K562 (cell line): Measurements from ENCODE around the gene FAM193A. TPM values are rescaled to one million over a fixed set of nuclear protein-coding genes. Genes with fewer than 3 reads are reported as not detected.

Source experiments
- ATAC-seq: fragments of 200-7000 bp; cut with Tn5 transposase; 3 replicates; pipeline ENCODE4 v1.9.1; 2020; ENCODE audit warnings: moderate library complexity
- BruUV-seq: library from RNA; stranded (reverse); fragments of 400-500 nt; replicated peaks from 2 replicates; lab custom pipeline; 2021; lab: Mats Ljungman, UMichigan
- CTCF ChIA-PET: fragments of 300-600 bp; formaldehyde crosslinking; extraction: SDS; loops from one replicate; lab custom pipeline; 2021; ENCODE audit warnings: low intra/inter-chr PET ratio; lab: Yijun Ruan, JAX
- POLR2A ChIA-PET: fragments of 300-600, 350-650 bp; sonication (Branson Sonifier 250); formaldehyde crosslinking; extraction: SDS; loops from one replicate; lab custom pipeline; 2021; ENCODE audit warnings: antibody characterized with exemption, inconsistent platforms; lab: Yijun Ruan, JAX
- DNase-seq, 4 experiments: peaks; one replicate each; pipeline versions ENCODE4 v3.0.0 to v3.0.0-alpha.2; 2011 to 2018; ENCODE audit warnings: low spot score in 3 of 4, mixed read lengths in 3 of 4; ENCODE audit errors: extremely low read depth in 1 of 4
- FAIRE-seq: peaks from 2 replicates; lab custom pipeline; 2011; peaks lifted over from hg19 to GRCh38; lab: Jason Lieb, UNC
- H2AFZ ChIP-seq: 2 replicates; pipeline ENCODE4 v1.6.0; 2011; ENCODE audit warnings: low read depth, low read length, control low read depth, inconsistent platforms
- H3K27ac ChIP-seq: fragments of 200-600 bp; 3 replicates; pipeline ENCODE4 v1.8.0; 2011; ENCODE audit warnings: low read depth, mild to moderate bottlenecking, control low read depth, inconsistent platforms, low read length, moderate library complexity, mixed read lengths; ENCODE audit errors: extremely low read depth
- H3K27me3 ChIP-seq, 2 experiments: fragments of 300-600 bp in 1 of 2; 2 replicates in 1 of 2; 3 replicates in 1 of 2; pipeline versions ENCODE4 v1.6.0 to v1.8.0; 2011; ENCODE audit warnings: inconsistent platforms in 2 of 2, low read length in 2 of 2, mild to moderate bottlenecking in 1 of 2, mixed read lengths in 1 of 2, moderate library complexity in 1 of 2; ENCODE audit not compliant: control insufficient read depth in 2 of 2, insufficient read depth in 2 of 2
- H3K36me3 ChIP-seq: fragments of 300-600 bp; 3 replicates; pipeline ENCODE4 v1.8.0; 2011; ENCODE audit warnings: mild to moderate bottlenecking, low read length, inconsistent platforms; ENCODE audit not compliant: control insufficient read depth, insufficient read depth
- H3K4me1 ChIP-seq, 2 experiments: fragments of 200-600 bp in 1 of 2; replicated peaks in 1 of 2; 2 replicates in 1 of 2; 3 replicates in 1 of 2; pipeline versions ENCODE4 v1.5.1 to v1.8.0; 2011; ENCODE audit warnings: inconsistent platforms in 2 of 2, low read length in 2 of 2, mild to moderate bottlenecking in 1 of 2, mixed read lengths in 1 of 2, moderate library complexity in 1 of 2; ENCODE audit not compliant: control insufficient read depth in 2 of 2, insufficient read depth in 2 of 2
- H3K4me2 ChIP-seq: 2 replicates; pipeline ENCODE4 v1.6.1; 2011; ENCODE audit warnings: low read length, control low read depth, inconsistent platforms, mixed read lengths; ENCODE audit not compliant: insufficient read depth
- H3K4me3 ChIP-seq: fragments of 200-600 bp; sonication (generic), shearing (Covaris generic); 2 replicates; pipeline ENCODE4 v1.5.1; 2016; ENCODE audit warnings: control low read depth, inconsistent platforms
- H3K79me2 ChIP-seq: fragments of 200-600 bp; 3 replicates; pipeline ENCODE4 v1.8.0; 2011; ENCODE audit warnings: low read length, inconsistent platforms; ENCODE audit not compliant: control insufficient read depth, insufficient read depth
- H3K9ac ChIP-seq, 2 experiments: 2 replicates each; pipeline versions ENCODE4 v1.6.0 to v1.6.1; 2011; ENCODE audit warnings: low read depth in 2 of 2, low read length in 2 of 2, control low read depth in 1 of 2, inconsistent platforms in 1 of 2, mild to moderate bottlenecking in 1 of 2, mixed read lengths in 1 of 2; ENCODE audit not compliant: insufficient read depth in 1 of 2
- H3K9me1 ChIP-seq: one replicate; pipeline ENCODE4 v1.6.0; 2011; ENCODE audit warnings: inconsistent platforms, mild to moderate bottlenecking, low read length, moderate library complexity; ENCODE audit not compliant: control insufficient read depth, insufficient read depth
- H3K9me3 ChIP-seq: replicated peaks from 2 replicates; pipeline ENCODE4 v1.5.1; 2011; ENCODE audit warnings: low read depth, low read length, inconsistent platforms; ENCODE audit not compliant: control insufficient read depth, insufficient read depth
- H4K20me1 ChIP-seq: replicated peaks from 2 replicates; pipeline ENCODE4 v1.6.1; 2011; ENCODE audit warnings: low read length, inconsistent platforms, mixed read lengths; ENCODE audit not compliant: control insufficient read depth, insufficient read depth
- BACH1 ChIP-seq: fragments of 200-800 bp; sonication (Bioruptor generic); IDR thresholded peaks from 2 replicates; pipeline ENCODE4 v1.6.1; 2016; ENCODE audit warnings: missing genetic modification characterization, missing compliant biosample characterization
- BMI1 ChIP-seq: fragments of 150-350 bp; IDR thresholded peaks from 2 replicates; pipeline ENCODE4 v1.6.1; 2014; ENCODE audit warnings: low read length
- JUNB ChIP-seq: fragments of 450-650 bp; formaldehyde crosslinking; conservative IDR thresholded peaks from 2 replicates; pipeline ENCODE4 v1.4.0; 2020; ENCODE audit warnings: mild to moderate bottlenecking
- MEIS2 ChIP-seq: fragments of 450-650 bp; IDR thresholded peaks from 2 replicates; pipeline ENCODE4 v1.6.1; 2014; ENCODE audit warnings: mild to moderate bottlenecking; ENCODE audit not compliant: partially characterized antibody
- MIER1 ChIP-seq: fragments of 450-650 bp; IDR thresholded peaks from 2 replicates; pipeline ENCODE4 v1.6.1; 2016; ENCODE audit warnings: antibody characterized with exemption, mild to moderate bottlenecking, low read depth
- NCOR1 ChIP-seq: fragments of 450-650 bp; IDR thresholded peaks from 2 replicates; pipeline ENCODE4 v1.6.1; 2016; ENCODE audit warnings: mild to moderate bottlenecking, moderate library complexity
- PTBP1 ChIP-seq: fragments of 200-400 bp; formaldehyde crosslinking; IDR thresholded peaks from 2 replicates; pipeline ENCODE4 v1.6.1; 2017; ENCODE audit warnings: low read depth, low read length
- RFX7 ChIP-seq: fragments of 250-450 bp; sonication (Bioruptor Pico); IDR thresholded peaks from 2 replicates; pipeline ENCODE4 v1.5.1; 2021; ENCODE audit warnings: mild to moderate bottlenecking
- SIX5 ChIP-seq, 2 experiments: IDR thresholded peaks; 2 replicates each; pipeline ENCODE4 v1.6.1; 2011; ENCODE audit warnings: low read length in 2 of 2, borderline replicate concordance in 1 of 2, low read depth in 1 of 2, mild to moderate bottlenecking in 1 of 2, moderate library complexity in 1 of 2; ENCODE audit not compliant: insufficient read depth in 1 of 2
- ZNF436 ChIP-seq: fragments of 250-450, 450-650 bp; sonication (Bioruptor Pico); formaldehyde crosslinking; IDR thresholded peaks from 2 replicates; pipeline ENCODE4 v1.7.0; 2020; ENCODE audit warnings: mild to moderate bottlenecking
- WGBS: fragments of 100-300 bp; shearing (Covaris generic); methylation state at CpG from one replicate; pipeline ENCODE4 v1.1.6; 2016; ENCODE audit warnings: low coverage, mixed read lengths; ENCODE audit not compliant: insufficient coverage; ENCODE audit errors: missing lambda C conversion rate; 5-methylcytosine and 5-hydroxymethylcytosine counted together
- in situ Hi-C: fragments of 300-500 bp; cut with MboI; formaldehyde crosslinking; loops from 4 replicates; pipeline ENCODE4 v1.15.0; 2018; ENCODE audit warnings: inconsistent platforms, mixed read lengths
- intact Hi-C: fragments of 100-400 bp; cut with micrococcal nuclease; formaldehyde crosslinking; loops from 2 replicates; pipeline ENCODE4 v1.14.2; 2022
- polyA plus RNA-seq, 8 experiments: library from polyadenylated mRNA; depleted of rRNA in 4 of 8; stranded (reverse) in 5 of 8; unstranded in 3 of 8; fragments of >200 nt; fragmentation: Nextera tagmentation in 2 of 8; fragmentation: Illumina TruSeq in 1 of 8; extraction: Ambion mirVana in 2 of 8; extraction: Trizol in 1 of 8; gene quantifications; 2 replicates each; pipeline versions ENCODE4 v1.2.1 to v1.2.3, GENCODE V29; 2011 to 2014; ENCODE audit warnings: inconsistent platforms in 1 of 8, missing spikeins in 1 of 8
- total RNA-seq, 7 experiments: library from RNA; depleted of rRNA in 6 of 7; stranded (reverse); fragments of >200 nt in 6 of 7; fragmentation: Illumina TruSeq in 2 of 7; extraction: Trizol in 2 of 7; gene quantifications; 2 replicates each; pipeline versions ENCODE4 v1.2.1 to v1.2.3, GENCODE V29; 2011 to 2021; ENCODE audit warnings: low replicate concordance in 1 of 7
- TF ChIP-seq, protein P1 (sequence below): fragments of 200-800 bp; sonication (Bioruptor generic); IDR thresholded peaks from 2 replicates; pipeline ENCODE4 v1.6.1; 2017; ENCODE audit warnings: missing genetic modification characterization, missing compliant biosample characterization
- TF ChIP-seq, protein P2 (sequence below): IDR thresholded peaks from 2 replicates; pipeline ENCODE4 v1.6.1; 2011; ENCODE audit not compliant: insufficient read length; ENCODE audit errors: extremely low read depth
- TF ChIP-seq, protein P3 (sequence below): IDR thresholded peaks from 3 replicates; pipeline ENCODE4 v1.6.1; 2011; ENCODE audit warnings: borderline replicate concordance, mild to moderate bottlenecking; ENCODE audit not compliant: insufficient read length, insufficient read depth

The FAM193A gene
- total and polyA plus RNA-seq, 9 of the 15 experiments (the other 6 are each of a cell fraction or from before 2014, with no cell fraction given) = 0.46 to 24.6 (median 9.6) TPM

DNA sequence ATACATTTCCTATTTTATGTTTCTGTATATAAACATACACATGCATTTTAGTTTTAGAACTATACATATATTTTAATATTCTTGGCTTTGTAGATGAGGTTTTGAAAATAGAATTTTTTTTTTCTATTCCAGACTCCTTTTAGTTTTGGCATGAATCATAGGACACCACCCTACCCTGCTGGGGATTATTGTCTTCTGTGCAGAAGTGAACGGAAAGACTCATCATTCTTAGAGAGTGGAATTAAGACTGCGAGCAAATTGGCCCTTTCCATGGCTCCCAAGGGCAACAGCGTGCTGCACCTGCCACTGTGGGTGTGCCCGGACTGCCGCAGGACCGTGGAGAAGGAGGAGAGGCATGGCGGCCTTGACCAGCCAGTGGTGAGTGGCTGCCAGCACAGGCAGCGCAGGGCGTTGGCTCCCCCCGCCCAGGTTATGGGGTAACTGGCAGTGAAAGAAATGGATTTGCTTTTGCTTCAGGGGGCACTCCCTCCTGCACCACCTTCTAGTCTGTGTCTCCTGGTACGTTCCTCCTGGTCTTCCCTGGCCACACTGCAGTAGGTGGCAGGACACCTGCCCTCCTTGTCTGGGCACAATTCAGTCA is 59.6 kb downstream of the FAM193A start:
- H3K27ac ChIP-seq = no peak overlapping the region
- no peak for DNase-seq
- ChIA-PET POLR2A (interaction anchor here (0.6 kb wide), 1 partner anchor 25 kb away, joined by 3 read pairs; no protein-coding TSS in a partner anchor), CTCF (no interaction called here)
- H3K9me3 ChIP-seq = no peaks in the 10 kb centered on the region
- H3K36me3 ChIP-seq = peaks cover 40% of the 10 kb centered on the region; the same call in 2 of the 3 replicates
- peaks cover 96% of the 10 kb centered on the region for H3K79me2 ChIP-seq
- no peak for FAIRE-seq
- TF ChIP-seq BMI1 = no peak
- TF ChIP-seq MEIS2 = no peak
- no peak for TF ChIP-seq SIX5 (IDR thresholded peaks at IDR 0.05; ENCODE audit: borderline replicate concordance in 1 of 2, insufficient read depth in 1 of 2, low read depth in 1 of 2, low read length in 2 of 2)
- TF ChIP-seq JUNB = no peak
- TF ChIP-seq RFX7 (CRISPR knock-in tag) = no peak
- TF ChIP-seq, protein P1, sequence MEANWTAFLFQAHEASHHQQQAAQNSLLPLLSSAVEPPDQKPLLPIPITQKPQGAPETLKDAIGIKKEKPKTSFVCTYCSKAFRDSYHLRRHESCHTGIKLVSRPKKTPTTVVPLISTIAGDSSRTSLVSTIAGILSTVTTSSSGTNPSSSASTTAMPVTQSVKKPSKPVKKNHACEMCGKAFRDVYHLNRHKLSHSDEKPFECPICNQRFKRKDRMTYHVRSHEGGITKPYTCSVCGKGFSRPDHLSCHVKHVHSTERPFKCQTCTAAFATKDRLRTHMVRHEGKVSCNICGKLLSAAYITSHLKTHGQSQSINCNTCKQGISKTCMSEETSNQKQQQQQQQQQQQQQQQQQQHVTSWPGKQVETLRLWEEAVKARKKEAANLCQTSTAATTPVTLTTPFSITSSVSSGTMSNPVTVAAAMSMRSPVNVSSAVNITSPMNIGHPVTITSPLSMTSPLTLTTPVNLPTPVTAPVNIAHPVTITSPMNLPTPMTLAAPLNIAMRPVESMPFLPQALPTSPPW = no peak
- no peak for TF ChIP-seq MIER1
- TF ChIP-seq, protein P2, sequence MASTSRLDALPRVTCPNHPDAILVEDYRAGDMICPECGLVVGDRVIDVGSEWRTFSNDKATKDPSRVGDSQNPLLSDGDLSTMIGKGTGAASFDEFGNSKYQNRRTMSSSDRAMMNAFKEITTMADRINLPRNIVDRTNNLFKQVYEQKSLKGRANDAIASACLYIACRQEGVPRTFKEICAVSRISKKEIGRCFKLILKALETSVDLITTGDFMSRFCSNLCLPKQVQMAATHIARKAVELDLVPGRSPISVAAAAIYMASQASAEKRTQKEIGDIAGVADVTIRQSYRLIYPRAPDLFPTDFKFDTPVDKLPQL = no peak
- TF ChIP-seq PTBP1 = no peak
- TF ChIP-seq NCOR1 = no peak
- TF ChIP-seq, protein P3, sequence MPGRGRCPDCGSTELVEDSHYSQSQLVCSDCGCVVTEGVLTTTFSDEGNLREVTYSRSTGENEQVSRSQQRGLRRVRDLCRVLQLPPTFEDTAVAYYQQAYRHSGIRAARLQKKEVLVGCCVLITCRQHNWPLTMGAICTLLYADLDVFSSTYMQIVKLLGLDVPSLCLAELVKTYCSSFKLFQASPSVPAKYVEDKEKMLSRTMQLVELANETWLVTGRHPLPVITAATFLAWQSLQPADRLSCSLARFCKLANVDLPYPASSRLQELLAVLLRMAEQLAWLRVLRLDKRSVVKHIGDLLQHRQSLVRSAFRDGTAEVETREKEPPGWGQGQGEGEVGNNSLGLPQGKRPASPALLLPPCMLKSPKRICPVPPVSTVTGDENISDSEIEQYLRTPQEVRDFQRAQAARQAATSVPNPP = no peak
- no peak for TF ChIP-seq ZNF436 (CRISPR knock-in tag)
- TF ChIP-seq BACH1 = no peak
- H3K27me3 ChIP-seq = no peaks in the 10 kb centered on the region
- no peak overlapping the region for H3K4me3 ChIP-seq
- peaks cover 47 to 50% of the 10 kb centered on the region in 2 experiments for H3K4me1 ChIP-seq
- BruUV-seq = no TSS peak
- no peak overlapping the region for H3K4me2 ChIP-seq
- in situ Hi-C loops (no loop called here), intact Hi-C loops (no loop called here)
- no peak overlapping the region for H2AFZ ChIP-seq
- WGBS = 79% methylated on average over 8 of the region's 11 CpGs
- H4K20me1 ChIP-seq = peaks cover 80% of the 10 kb centered on the region
- peak overlapping the region in 1 of 2 experiments; percentile 75; a peak in 2 of 4 replicates for H3K9ac ChIP-seq
- no peak for ATAC-seq
- peaks cover 10% of the 10 kb centered on the region for H3K9me1 ChIP-seq
